HL-60 (cell line): ENCODE results near the gene TCF15.

ENCODE experiments used
- GABPA ChIP-seq: IDR thresholded peaks from 2 replicates; pipeline ENCODE4 v1.6.1; 2012; ENCODE audit warnings: low read depth
- TF ChIP-seq, protein P1 (sequence below): IDR thresholded peaks from one replicate; pipeline ENCODE4 v1.5.1; 2011; ENCODE audit warnings: low read length, control low read depth, inconsistent platforms; ENCODE audit not compliant: insufficient read depth
- TF ChIP-seq, protein P2 (sequence below): IDR thresholded peaks from 2 replicates; pipeline ENCODE4 v1.6.1; 2012; ENCODE audit warnings: low read depth; ENCODE audit not compliant: insufficient replicate concordance

DNA sequence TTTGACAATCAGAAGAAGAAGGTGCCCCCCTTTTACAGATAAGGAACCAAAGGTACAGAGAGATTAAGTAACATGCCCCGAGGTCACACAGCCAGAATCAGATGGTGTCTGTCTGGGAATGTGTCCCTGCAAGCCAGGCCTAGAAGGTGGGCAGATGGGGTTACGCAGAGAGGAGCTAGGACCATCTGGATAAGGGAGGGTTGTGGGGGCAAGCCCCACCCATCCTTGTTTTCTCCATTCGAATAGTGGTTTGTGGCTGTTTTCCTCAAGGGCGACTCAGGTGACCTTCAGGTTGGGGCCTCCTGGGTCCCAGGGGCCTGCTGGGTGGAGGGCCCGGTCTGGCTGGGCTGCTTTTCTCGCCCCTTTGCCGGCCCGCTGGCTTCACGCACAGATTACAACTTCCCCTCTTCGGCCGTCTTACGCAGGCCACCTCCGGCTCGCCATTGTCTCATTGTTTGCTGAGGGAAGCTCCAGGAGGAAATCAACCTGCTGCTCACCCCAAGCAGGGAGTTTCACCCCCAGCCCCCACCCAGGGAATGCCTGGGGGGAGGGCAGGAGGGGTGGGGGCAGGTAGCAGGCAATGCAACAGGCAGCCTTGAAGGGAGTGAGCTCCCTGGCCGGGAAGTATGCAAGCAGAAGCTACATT lies 35.7 kb downstream of the TCF15 start:
- TF ChIP-seq, protein P1, sequence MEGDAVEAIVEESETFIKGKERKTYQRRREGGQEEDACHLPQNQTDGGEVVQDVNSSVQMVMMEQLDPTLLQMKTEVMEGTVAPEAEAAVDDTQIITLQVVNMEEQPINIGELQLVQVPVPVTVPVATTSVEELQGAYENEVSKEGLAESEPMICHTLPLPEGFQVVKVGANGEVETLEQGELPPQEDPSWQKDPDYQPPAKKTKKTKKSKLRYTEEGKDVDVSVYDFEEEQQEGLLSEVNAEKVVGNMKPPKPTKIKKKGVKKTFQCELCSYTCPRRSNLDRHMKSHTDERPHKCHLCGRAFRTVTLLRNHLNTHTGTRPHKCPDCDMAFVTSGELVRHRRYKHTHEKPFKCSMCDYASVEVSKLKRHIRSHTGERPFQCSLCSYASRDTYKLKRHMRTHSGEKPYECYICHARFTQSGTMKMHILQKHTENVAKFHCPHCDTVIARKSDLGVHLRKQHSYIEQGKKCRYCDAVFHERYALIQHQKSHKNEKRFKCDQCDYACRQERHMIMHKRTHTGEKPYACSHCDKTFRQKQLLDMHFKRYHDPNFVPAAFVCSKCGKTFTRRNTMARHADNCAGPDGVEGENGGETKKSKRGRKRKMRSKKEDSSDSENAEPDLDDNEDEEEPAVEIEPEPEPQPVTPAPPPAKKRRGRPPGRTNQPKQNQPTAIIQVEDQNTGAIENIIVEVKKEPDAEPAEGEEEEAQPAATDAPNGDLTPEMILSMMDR: no peak
- TF ChIP-seq, protein P2, sequence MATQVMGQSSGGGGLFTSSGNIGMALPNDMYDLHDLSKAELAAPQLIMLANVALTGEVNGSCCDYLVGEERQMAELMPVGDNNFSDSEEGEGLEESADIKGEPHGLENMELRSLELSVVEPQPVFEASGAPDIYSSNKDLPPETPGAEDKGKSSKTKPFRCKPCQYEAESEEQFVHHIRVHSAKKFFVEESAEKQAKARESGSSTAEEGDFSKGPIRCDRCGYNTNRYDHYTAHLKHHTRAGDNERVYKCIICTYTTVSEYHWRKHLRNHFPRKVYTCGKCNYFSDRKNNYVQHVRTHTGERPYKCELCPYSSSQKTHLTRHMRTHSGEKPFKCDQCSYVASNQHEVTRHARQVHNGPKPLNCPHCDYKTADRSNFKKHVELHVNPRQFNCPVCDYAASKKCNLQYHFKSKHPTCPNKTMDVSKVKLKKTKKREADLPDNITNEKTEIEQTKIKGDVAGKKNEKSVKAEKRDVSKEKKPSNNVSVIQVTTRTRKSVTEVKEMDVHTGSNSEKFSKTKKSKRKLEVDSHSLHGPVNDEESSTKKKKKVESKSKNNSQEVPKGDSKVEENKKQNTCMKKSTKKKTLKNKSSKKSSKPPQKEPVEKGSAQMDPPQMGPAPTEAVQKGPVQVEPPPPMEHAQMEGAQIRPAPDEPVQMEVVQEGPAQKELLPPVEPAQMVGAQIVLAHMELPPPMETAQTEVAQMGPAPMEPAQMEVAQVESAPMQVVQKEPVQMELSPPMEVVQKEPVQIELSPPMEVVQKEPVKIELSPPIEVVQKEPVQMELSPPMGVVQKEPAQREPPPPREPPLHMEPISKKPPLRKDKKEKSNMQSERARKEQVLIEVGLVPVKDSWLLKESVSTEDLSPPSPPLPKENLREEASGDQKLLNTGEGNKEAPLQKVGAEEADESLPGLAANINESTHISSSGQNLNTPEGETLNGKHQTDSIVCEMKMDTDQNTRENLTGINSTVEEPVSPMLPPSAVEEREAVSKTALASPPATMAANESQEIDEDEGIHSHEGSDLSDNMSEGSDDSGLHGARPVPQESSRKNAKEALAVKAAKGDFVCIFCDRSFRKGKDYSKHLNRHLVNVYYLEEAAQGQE: no peak
- TF ChIP-seq GABPA: no peak
